VCaP (cell line): Measurements from ENCODE around the gene MPZL1.

ENCODE experiments used
- H3K27ac ChIP-seq: fragments of 450-650 bp; 2 replicates; pipeline ENCODE4 v1.5.1; 2017
- CTCF ChIP-seq: fragments of 450-650 bp; conservative IDR thresholded peaks from 2 replicates; pipeline ENCODE4 v1.5.1; 2017; ENCODE audit warnings: mild to moderate bottlenecking, moderate library complexity

MPZL1 gene

GRCh38 chr1:167676916-167677848 is 44.6 kb upstream of the MPZL1 start:
- H3K27ac ChIP-seq, result no peak overlapping the region
- TF ChIP-seq CTCF, result no peak

GRCh38 chr1:167678422-167678821 is 43.4 kb upstream of the MPZL1 start:
- no peak overlapping the region for H3K27ac ChIP-seq
- TF ChIP-seq CTCF, result no peak

GRCh38 chr1:167678838-167679237 is 42.9 kb upstream of the MPZL1 start:
- TF ChIP-seq CTCF, result no peak
- no peak overlapping the region for H3K27ac ChIP-seq

GRCh38 chr1:167679714-167680113 is 42.1 kb upstream of the MPZL1 start:
- no peak for TF ChIP-seq CTCF

GRCh38 chr1:167681024-167681423 is 40.8 kb upstream of the MPZL1 start:
- TF ChIP-seq CTCF, result no peak
- H3K27ac ChIP-seq, result no peak overlapping the region

More at GRCh38 chr1:167679714-167680113, 42.1 kb upstream of the MPZL1 start:
- H3K27ac ChIP-seq, result no peak overlapping the region

- no peak overlapping the region for H3K27ac ChIP-seq
- TF ChIP-seq CTCF, result no peak
Observed at GRCh38 chr1:167681451-167682098, 40.2 kb upstream of the MPZL1 start.

GRCh38 chr1:167683226-167683625 is 38.6 kb upstream of the MPZL1 start:
- H3K27ac ChIP-seq, result no peak overlapping the region
- no peak for TF ChIP-seq CTCF
